ENCODE data around the gene COBLL1. TPM values are rescaled to one million over a fixed set of nuclear protein-coding genes. Genes with fewer than 3 reads are reported as not detected.

The COBLL1 gene
- total RNA-seq, 1 donor from 2014 or later, result 3.3 TPM

- FAIRE-seq (no peak), DNase-seq (ENCODE audit: low spot score in 2 of 2) (no peak)
Observed at GRCh38 chr2:164821338-164821737, 20.3 kb downstream of the COBLL1 start.

DNA sequence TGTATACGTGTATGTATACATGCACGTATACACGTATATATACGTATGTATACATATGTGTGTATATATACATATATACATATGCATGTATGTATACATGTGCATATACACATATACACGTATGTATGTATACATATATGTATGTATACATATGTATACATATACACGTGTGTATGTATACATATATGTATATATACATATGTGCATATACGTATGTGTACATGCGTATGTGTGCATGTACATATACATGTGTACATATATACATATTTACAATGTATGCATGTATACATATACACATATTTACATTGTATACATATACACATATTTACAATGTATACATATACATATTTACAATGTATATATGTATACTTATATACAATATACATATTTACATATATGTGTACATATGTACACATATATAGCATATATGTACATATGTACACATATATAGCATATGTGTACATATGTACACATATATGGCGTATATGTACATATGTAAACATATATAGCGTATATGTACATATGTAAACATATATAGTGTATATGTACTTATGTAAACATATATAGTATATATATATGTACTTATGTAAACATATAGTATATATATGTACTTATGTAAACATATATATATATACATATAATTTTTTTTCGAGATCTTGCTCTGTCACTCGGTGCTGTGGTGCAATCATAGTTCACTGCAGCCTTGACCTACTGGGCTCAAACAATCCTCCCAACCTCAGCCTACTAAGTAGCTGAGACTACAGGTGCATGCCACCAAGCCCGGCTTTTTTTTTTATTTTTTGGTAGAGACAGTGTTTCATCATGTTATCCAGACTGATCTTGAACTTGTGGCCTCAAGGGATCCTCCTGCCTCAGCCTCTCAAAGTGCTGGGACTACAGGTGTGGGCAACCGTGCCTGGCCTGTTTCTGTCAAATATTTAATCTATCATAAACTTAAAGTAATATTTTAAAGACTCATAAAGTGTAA is 23.2 kb downstream of the COBLL1 start:
- FAIRE-seq, result peak; percentile 83
- no peak for DNase-seq (ENCODE audit: low spot score in 2 of 2)

GRCh38 chr2:164816900-164817299 is 24.7 kb downstream of the COBLL1 start:
- FAIRE-seq, result no peak
- DNase-seq (ENCODE audit: low spot score in 2 of 2), result no peak

GRCh38 chr2:164816046-164816445 is 25.6 kb downstream of the COBLL1 start:
- DNase-seq (ENCODE audit: low spot score in 2 of 2) (no peak), FAIRE-seq (no peak)

DNA sequence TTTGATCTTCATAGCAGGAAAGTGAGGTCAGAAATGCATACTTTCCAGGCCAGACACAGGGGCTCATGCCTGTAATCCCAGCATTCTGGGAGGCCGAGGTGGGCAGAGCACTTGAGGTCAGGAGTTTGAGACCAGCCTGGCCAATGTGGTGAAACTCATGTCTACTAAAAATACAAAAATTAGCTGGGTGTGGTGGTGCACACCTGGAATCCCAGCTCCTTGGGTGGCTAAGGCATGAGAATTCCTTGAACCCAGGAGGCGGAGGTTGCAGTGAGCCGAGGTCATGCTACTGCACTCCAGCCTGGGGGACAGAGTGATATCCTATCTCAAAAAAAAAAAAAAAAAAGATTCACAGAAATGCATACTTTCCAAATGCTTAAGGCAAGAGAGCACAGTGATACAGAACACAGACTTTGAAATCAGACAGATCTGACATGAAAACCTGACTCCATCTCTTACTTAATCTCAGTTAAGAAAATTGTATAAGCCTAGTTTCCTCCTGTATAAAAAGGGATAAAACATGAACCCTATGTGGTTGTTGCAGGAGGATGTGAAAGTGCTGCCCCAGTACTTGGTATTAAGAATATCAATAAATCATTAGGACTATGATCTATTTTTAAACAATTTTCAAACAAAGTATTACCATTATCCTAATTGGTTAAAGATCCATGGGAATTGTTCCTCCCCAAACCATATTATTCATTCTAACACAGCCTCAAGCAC is 26.4 kb downstream of the COBLL1 start:
- FAIRE-seq (no peak), DNase-seq (ENCODE audit: low spot score in 2 of 2) (no peak)

DNA sequence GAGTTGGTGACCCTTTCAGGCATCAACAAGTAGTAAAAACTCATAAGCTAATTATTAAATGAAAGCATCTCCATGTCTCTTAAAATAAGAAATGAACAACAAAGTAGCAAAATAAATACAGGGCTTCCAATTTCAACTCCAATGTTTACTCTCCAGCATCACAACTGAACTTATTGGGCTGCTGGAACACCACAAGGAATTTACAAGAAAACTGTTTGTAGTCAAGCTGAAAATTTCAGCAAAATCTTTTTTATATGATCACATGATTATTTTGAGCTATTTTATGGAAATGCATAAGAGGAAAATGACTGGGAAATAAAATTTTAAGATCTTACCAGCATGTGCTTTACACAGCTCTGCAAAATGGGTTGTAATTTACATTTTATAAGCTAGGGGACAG is 28.1 kb downstream of the COBLL1 start:
- DNase-seq (ENCODE audit: low spot score in 2 of 2) (no peak), FAIRE-seq (no peak)

DNA sequence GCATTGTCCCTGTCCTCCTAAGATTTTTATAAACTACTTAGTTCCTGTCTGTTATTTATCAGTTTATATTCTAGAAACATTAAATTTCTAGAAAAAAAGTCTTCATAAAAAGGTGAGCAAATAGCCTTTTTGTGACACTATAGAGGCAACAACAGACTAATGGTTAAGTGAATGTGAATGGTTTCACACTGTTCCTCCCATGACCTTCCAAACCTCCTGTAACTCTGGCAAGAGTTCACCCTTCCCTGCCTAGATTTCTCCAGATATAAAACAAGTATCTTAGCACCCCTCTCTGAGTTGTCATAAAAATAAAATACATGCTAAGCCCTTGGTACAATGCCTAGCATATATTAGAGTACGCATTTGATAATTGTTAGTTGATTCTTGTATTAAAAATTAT is 29.2 kb downstream of the COBLL1 start:
- no peak for FAIRE-seq
- no peak for DNase-seq (ENCODE audit: low spot score in 2 of 2)

- DNase-seq (ENCODE audit: low spot score in 2 of 2) (no peak), FAIRE-seq (no peak)
Observed at GRCh38 chr2:164811819-164812218, 29.8 kb downstream of the COBLL1 start.

GRCh38 chr2:164810843-164811242 is 30.8 kb downstream of the COBLL1 start:
- FAIRE-seq (no peak), DNase-seq (ENCODE audit: low spot score in 2 of 2) (no peak)

GRCh38 chr2:164808776-164809175 is 32.8 kb downstream of the COBLL1 start:
- FAIRE-seq, result peak; percentile 58
- no peak for DNase-seq (ENCODE audit: low spot score in 2 of 2)

DNA sequence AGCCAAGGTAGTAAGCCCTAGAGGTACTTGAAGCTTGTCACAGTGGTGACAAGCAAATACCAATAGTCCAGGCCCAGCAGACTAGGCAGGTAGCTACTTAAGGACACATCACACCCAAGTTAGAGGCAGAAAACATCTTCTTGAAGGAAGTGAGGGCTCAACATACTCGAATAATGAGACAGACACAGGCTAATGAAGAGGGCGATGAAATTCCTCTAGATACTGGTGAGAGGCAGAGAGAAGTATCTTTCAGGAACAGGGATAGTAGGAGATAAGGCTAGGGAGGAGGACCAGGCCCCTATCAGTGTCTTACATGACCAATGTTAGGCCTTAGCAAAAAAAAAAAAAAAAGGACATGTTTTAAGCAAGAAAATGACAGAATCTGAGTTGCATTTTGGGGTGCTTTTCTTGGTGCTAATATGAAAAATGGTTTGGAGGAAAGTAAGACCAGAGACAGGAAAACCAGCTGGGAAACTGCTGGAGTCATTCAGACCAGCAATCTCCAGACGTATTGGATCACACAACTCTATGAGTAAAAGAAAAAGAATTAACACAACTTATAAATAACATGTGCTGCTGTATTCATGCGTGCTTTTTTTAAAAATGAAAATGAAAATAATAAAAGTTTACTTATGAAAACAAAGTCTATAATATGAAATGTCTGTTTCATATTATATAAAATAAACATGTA is 37.7 kb downstream of the COBLL1 start:
- FAIRE-seq (peak; percentile 53), DNase-seq (ENCODE audit: low spot score in 2 of 2) (no peak)

DNA sequence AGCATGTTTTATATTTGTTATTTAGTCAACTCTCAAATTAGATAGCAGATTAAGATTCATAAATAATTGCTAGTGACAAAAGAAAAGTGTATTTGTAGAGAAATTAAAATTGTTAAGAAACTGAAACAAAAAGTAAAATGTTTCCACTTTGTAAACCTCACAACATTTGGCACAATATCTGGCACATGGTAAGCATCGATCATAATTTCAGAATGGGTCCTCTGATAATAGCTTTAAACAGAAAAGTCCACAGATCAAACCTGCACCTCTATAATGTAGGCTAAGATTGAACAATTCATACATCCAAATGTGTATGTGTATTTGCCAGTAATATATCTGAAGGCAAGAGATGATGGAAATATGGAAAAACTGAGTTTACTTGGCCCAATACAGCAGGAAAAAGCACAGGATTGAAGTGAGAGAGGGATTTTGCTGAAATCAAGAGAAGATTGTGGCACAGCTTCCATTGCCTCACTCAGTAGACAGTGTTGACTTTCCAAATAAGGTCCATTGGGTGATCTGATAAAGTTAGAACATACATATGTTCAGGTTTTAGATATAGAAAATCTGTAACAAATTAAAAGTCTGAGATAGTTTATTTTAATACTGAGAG is 39.4 kb downstream of the COBLL1 start:
- FAIRE-seq, result peak; percentile 71
- no peak for DNase-seq (ENCODE audit: low spot score in 2 of 2)

- DNase-seq (ENCODE audit: low spot score in 2 of 2) (no peak), FAIRE-seq (no peak)
Observed at GRCh38 chr2:164800572-164800971, 41.1 kb downstream of the COBLL1 start.

DNA sequence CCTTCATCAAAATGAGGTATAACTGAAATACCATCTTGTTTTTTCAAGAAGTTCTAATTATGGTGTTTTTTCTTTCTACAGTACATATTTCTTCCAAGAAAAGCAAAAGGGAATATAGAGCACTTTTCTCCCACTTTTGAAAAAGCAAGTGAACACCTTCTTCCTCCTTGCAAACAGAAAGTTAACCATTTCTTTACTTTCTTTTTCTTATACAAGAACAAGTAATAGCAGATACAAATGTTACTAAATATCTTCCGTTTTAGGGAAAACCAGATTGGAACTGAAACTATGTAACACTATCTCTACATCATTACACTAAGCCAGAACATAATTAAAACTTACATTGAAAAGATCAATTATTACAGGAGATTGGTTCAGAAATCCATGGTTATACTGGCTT is 44.0 kb downstream of the COBLL1 start:
- DNase-seq (ENCODE audit: low spot score in 2 of 2) (no peak), FAIRE-seq (no peak)

DNA sequence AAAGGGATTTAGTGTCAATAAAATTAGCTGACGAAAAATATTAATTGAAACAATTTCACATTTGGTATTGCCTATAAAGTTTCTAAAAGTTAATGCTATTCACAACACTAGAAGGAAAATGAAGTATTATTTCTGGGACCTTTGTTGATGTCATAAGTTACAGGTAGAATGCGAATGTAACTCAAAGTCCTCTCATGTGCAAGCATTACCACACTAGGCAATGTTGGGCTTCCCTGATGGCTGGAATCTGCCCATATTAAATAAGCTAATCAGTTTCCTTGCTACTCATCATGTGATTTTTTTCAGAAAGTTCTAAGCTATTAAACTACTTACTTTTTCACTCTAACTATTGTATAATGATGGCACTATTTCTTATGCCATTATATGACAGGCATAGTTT is 44.6 kb downstream of the COBLL1 start:
- DNase-seq (ENCODE audit: low spot score in 2 of 2) (no peak), FAIRE-seq (no peak)

DNA sequence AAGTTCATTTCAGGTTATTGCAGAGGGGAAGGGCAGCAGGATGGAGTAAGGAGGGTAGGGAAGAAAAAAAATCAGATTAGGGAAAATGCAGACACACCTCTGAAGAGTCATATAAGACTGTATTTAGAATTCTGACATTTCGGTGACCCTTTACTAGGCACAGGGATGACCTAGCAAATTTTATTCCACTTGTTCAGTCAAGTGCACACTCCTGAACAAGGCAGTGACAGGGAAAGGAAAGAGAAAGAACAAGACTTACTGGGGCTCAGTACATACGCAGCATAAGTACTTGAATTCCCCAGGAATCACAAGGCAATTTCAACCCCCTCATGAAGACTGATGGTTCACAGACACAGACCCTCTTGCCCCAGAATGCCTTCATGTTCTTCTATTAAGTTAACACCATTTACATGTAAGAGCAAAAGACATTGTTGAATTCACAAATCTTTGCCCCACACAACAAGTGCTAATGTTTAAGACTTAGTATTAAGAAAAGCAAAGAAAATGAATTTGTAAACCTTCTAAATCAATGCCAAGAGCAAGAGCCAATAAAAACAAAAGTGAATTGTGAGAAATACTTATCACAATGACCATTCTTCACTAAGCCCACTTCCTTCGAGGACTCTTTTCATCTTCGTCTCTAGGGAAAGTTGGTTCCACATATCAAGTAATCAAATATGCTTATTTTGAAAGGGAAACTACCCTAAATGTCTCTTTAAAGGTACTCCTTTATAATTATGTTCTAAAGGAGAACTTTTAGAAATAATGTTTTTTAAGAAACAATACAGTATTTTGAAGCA is 47.0 kb downstream of the COBLL1 start:
- no peak for DNase-seq (ENCODE audit: low spot score in 2 of 2)
- no peak for FAIRE-seq

DNA sequence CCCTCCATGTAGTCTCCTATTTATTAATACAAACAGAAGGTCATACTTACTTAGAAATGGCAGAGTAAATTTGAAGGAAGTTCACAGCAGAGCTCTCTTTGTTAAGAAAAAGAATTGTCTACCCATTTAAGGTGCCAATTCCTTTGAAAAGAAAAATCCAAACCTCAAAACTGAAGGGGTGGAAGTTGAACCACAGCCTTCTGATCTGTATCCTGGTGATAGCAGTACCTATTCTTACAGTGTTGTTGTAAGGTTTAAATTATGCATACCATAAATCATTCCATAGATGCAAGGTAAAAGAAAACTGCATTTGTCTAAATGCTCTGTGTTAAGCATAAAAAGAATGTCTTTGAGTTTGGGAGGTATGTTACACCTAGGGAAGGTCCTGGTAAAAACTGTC is 47.6 kb downstream of the COBLL1 start:
- FAIRE-seq, result no peak

GRCh38 chr2:164793529-164793928 is 48.1 kb downstream of the COBLL1 start:
- no peak for FAIRE-seq
- DNase-seq (ENCODE audit: low spot score in 2 of 2), result no peak

More for the DNA sequence above, 47.6 kb downstream of the COBLL1 start:
- DNase-seq (ENCODE audit: low spot score in 2 of 2), result no peak

DNA sequence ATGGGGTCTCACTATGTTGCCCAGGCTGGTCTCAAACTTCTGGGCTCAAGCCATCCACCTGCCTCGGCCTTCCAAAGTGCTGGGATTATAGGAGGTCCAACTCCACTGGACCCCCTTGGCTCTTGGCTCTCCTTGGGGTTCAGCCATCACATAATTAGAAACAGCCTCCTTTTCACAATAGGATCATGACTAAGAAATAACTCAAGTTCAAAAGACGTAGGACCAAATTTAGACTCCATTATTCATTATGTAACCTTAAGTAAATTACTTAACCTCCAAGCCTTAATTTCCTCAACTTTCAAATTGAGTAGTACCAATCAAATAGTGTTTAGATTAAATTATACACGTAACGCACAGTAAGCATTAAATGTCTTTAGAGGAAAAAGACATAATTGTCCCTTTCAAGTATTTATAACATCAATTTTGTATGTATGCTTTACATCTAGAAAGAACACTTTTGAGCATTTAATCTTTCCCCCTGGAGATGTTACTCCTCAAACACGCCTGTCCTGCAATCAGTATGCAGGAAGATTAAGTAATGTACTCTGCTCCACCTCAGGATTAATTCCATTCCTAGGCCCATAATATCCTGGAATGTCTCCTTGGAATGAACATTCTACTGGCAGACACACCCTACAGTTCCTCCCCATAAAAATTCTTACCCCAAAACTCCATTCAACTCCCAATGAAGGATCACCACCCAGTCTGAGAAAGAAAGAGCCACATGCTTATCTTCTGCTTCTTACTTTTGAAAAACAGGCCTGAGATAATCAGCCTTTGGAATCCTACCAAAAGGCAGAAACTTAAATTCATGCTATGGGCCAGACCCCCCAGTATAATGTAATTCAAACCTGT is 49.1 kb downstream of the COBLL1 start:
- DNase-seq (ENCODE audit: low spot score in 2 of 2), result no peak
- FAIRE-seq, result no peak

Data from frontal cortex (tissue), 4 donors.